ENCODE data around the gene SEBOX.
A peak's percentile ranks its signal among the peaks of the same experiment; 100 is the strongest.

Gene SEBOX

DNA sequence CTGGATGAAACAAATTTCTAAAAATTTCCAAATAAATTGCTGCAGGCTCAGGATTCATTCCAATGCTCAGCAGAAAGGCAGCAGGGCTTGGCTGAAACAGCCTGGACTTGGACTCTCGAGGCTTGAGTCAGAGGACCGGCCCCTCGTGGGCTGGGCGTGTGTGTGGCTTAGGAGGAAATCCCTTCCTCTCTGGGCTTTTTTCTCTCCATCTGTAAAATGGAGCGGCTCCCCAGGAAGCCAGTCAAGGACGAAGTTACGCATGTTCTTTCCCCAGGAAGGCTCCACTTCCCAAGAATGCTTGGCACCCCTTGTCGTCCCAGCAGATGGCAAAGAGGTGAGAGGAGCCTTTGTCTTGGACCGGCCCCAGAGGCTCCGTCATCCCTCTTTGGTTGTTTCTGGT is 27.5 kb upstream of the SEBOX start:
- no peak for DNase-seq

GRCh38 chr17:28391401-28391800 is 26.4 kb upstream of the SEBOX start:
- no peak for DNase-seq

DNA sequence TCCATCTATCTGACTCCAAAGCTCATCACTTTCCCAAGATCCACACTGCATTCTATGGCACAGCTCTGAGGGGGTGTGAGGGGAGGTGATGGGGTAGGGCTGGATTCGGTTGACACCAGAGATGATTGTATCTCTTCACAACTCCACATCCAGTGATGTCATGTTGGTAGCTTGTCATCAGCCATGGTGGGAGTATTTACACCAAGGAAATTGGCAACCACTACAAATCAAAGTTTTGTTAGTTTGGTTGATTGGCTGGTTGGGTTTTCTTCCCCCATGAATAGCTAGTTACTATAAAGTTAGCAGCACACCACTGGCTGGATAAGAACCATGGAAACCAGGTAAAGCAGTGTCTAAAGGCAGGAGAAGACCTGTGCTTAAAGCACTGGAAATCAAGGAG is 26.0 kb upstream of the SEBOX start:
- DNase-seq: no peak

GRCh38 chr17:28390563-28390962 is 25.6 kb upstream of the SEBOX start:
- DNase-seq: no peak

DNA sequence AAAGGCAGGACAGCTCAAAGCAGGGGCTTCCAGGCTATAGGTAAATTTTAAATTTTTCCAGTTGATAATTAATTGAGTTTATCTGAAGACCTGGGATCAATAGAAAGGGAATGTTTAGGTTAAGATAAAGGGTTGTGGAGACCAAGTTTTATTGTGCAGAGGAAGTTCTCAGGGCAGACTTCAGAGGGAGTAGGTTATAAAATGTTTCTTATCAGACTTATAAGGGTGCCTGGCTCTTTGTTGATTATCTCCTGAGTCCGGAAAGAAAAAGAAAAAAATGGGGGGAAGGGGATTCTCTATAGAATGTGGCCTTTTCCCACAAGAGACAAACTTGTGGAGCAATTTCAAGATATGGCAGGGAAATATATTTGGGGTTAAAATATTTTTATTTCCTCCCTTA is 25.1 kb upstream of the SEBOX start:
- no peak for DNase-seq

DNA sequence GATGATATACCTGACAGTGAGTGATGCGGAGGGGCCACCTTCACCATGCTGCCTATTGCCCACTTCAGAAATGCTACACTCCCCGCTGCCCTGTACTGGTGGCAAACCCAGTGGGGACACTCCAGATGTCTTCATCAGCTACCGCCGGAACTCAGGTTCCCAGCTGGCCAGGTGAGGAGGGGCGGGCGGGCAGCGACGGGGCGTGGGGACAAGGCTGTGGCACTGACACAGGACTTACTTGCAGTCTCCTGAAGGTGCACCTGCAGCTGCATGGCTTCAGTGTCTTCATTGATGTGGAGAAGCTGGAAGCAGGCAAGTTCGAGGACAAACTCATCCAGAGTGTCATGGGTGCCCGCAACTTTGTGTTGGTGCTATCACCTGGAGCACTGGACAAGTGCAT is 23.1 kb upstream of the SEBOX start:
- DNase-seq: no peak

- DNase-seq: no peak
Observed at GRCh38 chr17:28386391-28386790, 21.4 kb upstream of the SEBOX start.

- DNase-seq: no peak
Observed at GRCh38 chr17:28385406-28385805, 20.4 kb upstream of the SEBOX start.

DNA sequence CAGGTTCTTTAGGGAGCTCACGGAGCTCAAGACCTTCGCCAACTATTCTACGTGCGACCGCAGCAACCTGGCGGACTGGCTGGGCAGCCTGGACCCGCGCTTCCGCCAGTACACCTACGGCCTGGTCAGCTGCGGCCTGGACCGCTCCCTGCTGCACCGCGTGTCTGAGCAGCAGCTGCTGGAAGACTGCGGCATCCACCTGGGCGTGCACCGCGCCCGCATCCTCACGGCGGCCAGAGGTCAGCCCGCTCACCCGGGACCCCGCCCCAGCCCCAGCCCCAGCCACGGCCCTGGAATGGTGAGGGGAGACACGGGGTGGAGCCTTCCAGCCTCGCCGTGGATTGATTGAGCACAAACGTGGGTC is 20.0 kb upstream of the SEBOX start:
- DNase-seq: no peak

- DNase-seq: peak; percentile 77
Observed at GRCh38 chr17:28384281-28385036, 19.5 kb upstream of the SEBOX start.

- no peak for DNase-seq
Observed at GRCh38 chr17:28381141-28381825, 16.3 kb upstream of the SEBOX start.

DNA sequence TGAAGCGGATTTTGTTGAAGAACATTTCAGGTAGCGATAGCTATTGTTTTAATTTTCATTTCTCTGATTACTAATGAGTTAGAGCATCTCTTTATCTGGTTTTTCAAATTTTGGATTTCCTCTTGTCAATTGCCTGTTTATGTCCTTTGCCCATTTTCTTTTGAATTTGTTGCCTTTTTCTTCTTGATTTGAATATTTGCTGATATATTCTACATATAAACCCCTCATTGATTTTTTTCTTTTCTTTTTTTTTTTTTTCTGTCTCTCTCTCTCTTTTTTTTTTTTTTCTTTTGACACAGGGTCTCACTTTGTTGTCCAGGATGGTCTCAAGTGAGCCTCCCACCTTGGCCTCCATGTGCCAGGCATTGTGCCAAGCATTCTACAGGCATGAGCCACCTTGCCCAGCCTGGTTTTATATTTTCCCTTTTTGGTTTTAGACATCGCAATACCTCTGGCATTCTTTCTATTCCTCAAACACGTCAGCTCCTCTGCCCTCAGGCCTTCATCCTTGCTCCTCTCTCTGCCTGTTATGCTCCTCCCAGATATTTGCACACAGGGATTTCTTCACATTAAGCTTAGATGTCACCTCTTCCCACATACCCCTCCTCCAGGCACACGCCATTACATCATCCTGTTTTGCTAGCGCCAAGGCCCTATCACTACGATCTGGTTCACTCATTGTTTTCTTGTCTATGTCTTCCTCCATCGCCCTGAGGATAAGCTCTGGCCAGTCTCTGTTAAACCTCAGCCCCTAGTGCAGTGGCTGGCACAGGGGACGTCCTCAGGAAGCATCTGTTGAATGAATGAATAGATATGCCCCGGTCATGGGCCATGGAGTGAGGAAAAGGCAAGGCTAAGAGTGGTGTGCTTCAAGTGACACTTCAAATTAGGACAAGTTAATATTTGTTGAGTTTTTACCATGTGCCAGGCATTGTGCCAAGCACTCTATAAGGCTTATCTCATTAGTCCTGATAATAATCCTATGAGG is 15.1 kb upstream of the SEBOX start:
- DNase-seq: no peak

DNA sequence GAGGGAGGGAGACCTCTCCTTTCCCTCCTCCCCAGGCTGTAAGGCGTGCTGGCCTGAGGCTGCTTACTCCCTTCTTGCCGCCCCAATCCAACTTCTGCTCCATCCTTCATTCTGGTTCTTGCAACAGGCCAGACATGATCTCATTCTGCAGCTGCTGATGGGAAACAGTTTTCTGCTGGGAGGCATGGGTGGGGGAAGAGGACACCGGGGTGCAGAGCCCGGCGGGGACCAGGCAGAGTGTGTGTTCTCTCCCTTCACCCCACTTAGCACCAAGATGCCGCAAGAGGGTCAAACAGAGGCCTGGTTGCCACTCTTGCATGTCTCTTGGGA is 7.9 kb upstream of the SEBOX start:
- DNase-seq: no peak

DNA sequence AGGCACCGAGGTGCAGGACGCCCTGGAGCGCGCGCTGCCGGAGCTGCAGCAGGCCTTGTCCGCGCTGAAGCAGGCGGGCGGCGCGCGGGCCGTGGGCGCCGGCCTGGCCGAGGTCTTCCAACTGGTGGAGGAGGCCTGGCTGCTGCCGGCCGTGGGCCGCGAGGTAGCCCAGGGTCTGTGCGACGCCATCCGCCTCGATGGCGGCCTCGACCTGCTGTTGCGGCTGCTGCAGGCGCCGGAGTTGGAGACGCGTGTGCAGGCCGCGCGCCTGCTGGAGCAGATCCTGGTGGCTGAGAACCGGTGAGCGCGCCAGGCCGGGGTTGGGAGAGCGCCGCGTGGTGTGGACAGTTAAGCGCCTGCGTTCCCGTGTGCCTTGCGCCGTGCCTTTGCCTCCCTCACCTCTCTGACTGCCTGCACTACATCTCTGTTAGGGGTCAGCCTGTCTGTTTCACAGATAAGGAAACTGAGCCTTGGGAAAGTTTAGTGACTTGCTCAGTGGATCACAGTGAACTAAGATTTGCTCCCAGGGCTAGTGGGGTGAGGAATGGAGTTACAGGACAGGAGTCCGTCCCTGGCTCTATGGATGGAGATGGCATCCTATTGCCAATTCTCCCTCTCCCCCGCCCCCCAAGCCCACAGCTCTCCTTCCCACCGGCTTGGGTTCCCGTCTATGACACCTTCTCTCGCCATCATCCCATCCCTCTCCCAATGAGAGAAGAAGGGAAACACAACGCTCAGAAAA is 7.4 kb upstream of the SEBOX start:
- DNase-seq: no peak

DNA sequence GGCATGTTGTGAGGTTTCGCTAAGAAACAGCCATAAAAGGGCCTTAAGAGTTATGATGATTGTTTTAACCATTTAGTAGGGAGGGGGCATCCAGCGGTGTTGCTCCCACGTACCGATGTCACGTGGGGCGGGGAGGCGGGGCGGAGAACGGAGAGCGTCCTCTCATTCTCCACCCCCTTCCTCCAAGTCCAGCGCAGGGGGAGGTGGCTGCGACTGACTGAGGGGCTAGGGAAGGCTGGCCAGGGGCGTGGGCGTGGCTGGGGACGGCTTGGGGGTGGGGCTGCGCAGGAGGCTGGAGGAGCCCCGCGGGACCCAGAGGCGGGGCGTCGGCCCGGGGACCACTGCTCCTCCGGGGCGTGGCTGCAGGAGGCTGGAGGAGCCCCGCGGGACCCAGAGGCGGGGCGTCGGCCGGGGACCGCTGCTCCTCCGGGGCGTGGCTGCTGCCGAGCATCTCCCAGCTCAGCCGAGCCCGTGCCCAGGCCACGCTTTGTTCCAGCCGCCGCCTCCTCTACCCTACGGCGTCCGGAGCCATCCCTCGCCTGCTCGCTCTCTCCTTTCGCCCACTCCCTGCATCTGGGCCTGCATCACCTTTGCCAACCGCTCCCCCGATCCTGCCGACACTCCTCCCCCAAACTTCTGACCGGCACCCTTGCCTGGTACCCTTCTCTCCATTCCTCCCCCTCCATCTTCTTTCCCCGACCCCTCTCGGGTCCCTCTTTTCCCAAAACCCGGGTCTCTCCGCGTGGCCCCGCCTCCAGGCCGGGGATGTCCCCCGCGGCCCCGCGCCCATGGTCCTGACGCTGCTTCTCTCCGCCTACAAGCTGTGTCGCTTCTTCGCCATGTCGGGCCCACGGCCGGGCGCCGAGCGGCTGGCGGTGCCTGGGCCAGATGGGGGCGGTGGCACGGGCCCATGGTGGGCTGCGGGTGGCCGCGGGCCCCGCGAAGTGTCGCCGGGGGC is 6.5 kb upstream of the SEBOX start, which contains the start of gene SARM1:
Gene SARM1 (plus strand): TSS at position 450 of the 958 bp plus-strand sequence. CDS start 339 bp downstream, at position 789.
- DNase-seq: peak; percentile 90

- no peak for DNase-seq
Observed at GRCh38 chr17:28370744-28371103, 5.7 kb upstream of the SEBOX start.

GRCh38 chr17:28370035-28370743 is 5.2 kb upstream of the SEBOX start, which contains the start of gene VTN:
Gene VTN, minus strand, starts transcription at chr17:28370307. Its CDS starts 104 bp downstream, at chr17:28370203.
- peak; percentile 44 for DNase-seq

- DNase-seq: no peak
Observed at GRCh38 chr17:28369684-28370034, 4.7 kb upstream of the SEBOX start.

- no peak for DNase-seq
Observed at GRCh38 chr17:28368915-28369683, 4.1 kb upstream of the SEBOX start.

- no peak for DNase-seq
Observed at GRCh38 chr17:28368306-28368831, 3.4 kb upstream of the SEBOX start.
